ENCODE measurements around the gene TUBGCP3.
A peak's percentile ranks its signal among the peaks of the same experiment; 100 is the strongest.

Gene TUBGCP3

DNA sequence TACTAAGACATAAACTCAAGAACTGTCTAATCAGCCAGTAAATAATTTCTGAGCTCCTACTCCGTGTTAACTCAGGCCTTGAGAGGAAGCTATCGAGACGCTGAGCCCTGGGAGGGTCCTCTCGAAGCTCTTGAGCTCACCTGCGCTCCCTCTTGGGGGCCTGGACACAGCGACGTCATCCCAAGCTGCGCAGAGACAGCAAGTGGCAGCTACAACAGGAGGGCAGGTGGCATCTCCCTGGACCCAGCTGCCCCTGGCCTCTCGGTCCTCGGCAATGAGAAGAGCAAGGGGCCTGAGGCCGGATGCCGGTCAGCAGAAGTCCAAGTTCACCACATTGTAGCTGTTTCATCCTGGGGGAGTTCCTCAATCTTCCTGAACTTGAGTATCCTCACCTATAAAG, 30.5 kb upstream of the TUBGCP3 start:
- H3K9me3 ChIP-seq (ENCODE audit: control insufficient read depth, insufficient read depth, low read length) = no peaks in the 10 kb centered on the region
- H3K27ac ChIP-seq (ENCODE audit: low read depth, low read length) = no peak overlapping the region
- H3F3A ChIP-seq (ENCODE audit: control insufficient read depth, insufficient read depth) = no peaks in the 10 kb centered on the region
- H3K4me3 ChIP-seq (ENCODE audit: low read length) = no peak overlapping the region
- TF ChIP-seq, protein P1, sequence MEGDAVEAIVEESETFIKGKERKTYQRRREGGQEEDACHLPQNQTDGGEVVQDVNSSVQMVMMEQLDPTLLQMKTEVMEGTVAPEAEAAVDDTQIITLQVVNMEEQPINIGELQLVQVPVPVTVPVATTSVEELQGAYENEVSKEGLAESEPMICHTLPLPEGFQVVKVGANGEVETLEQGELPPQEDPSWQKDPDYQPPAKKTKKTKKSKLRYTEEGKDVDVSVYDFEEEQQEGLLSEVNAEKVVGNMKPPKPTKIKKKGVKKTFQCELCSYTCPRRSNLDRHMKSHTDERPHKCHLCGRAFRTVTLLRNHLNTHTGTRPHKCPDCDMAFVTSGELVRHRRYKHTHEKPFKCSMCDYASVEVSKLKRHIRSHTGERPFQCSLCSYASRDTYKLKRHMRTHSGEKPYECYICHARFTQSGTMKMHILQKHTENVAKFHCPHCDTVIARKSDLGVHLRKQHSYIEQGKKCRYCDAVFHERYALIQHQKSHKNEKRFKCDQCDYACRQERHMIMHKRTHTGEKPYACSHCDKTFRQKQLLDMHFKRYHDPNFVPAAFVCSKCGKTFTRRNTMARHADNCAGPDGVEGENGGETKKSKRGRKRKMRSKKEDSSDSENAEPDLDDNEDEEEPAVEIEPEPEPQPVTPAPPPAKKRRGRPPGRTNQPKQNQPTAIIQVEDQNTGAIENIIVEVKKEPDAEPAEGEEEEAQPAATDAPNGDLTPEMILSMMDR (IDR thresholded peaks at IDR 0.05; ENCODE audit: low read depth, low read length, poor library complexity, severe bottlenecking) = no peak
- TF ChIP-seq EZH2phosphoT487 (IDR thresholded peaks at IDR 0.05; ENCODE audit: borderline replicate concordance, low read length) = no peak
- no peaks in the 10 kb centered on the region for H4K20me1 ChIP-seq (ENCODE audit: control insufficient read depth, insufficient read depth, low read depth, low read length)
- peaks cover 8% of the 10 kb centered on the region for H3K4me1 ChIP-seq (ENCODE audit: control insufficient read depth, low read length)
- H3K27me3 ChIP-seq (ENCODE audit: control insufficient read depth, low read length) = 0 out of 2 replicates have a peak, but pooled peaks cover 2% of the 10 kb centered on the region
- H3K79me2 ChIP-seq (ENCODE audit: control insufficient read depth, low read length) = no peaks in the 10 kb centered on the region
- H3K9me2 ChIP-seq (replicated peaks; ENCODE audit: control insufficient read depth, low read length) = no peaks in the 10 kb centered on the region
- no peak overlapping the region for H3K4me2 ChIP-seq (ENCODE audit: low read length)
- no peaks in the 10 kb centered on the region for H3K36me3 ChIP-seq (ENCODE audit: control insufficient read depth, low read length)

- H3F3A ChIP-seq (ENCODE audit: control insufficient read depth, insufficient read depth) = no peaks in the 10 kb centered on the region
- H3K27ac ChIP-seq (ENCODE audit: low read depth, low read length) = no peak overlapping the region
- H3K79me2 ChIP-seq (ENCODE audit: control insufficient read depth, low read length) = no peaks in the 10 kb centered on the region
- 0 out of 2 replicates have a peak, but pooled peaks cover 2% of the 10 kb centered on the region for H3K27me3 ChIP-seq (ENCODE audit: control insufficient read depth, low read length)
- no peaks in the 10 kb centered on the region for H4K20me1 ChIP-seq (ENCODE audit: control insufficient read depth, insufficient read depth, low read depth, low read length)
- H3K9me2 ChIP-seq (replicated peaks; ENCODE audit: control insufficient read depth, low read length) = no peaks in the 10 kb centered on the region
- no peak overlapping the region for H3K4me2 ChIP-seq (ENCODE audit: low read length)
- H3K9me3 ChIP-seq (ENCODE audit: control insufficient read depth, insufficient read depth, low read length) = no peaks in the 10 kb centered on the region
- H3K4me3 ChIP-seq (ENCODE audit: low read length) = no peak overlapping the region
- no peaks in the 10 kb centered on the region for H3K36me3 ChIP-seq (ENCODE audit: control insufficient read depth, low read length)
- H3K4me1 ChIP-seq (ENCODE audit: control insufficient read depth, low read length) = peaks cover 8% of the 10 kb centered on the region
- TF ChIP-seq EZH2phosphoT487 (IDR thresholded peaks at IDR 0.05; ENCODE audit: borderline replicate concordance, low read length) = no peak
- TF ChIP-seq, protein P1 (IDR thresholded peaks at IDR 0.05; ENCODE audit: low read depth, low read length, poor library complexity, severe bottlenecking) = no peak
Measured at GRCh38 chr13:112617754-112618375, 29.9 kb upstream of the TUBGCP3 start.

- H4K20me1 ChIP-seq (ENCODE audit: control insufficient read depth, insufficient read depth, low read depth, low read length) = no peaks in the 10 kb centered on the region
- no peaks in the 10 kb centered on the region for H3K9me2 ChIP-seq (replicated peaks; ENCODE audit: control insufficient read depth, low read length)
- H3K4me2 ChIP-seq (ENCODE audit: low read length) = no peak overlapping the region
- H3K9me3 ChIP-seq (ENCODE audit: control insufficient read depth, insufficient read depth, low read length) = no peaks in the 10 kb centered on the region
- peaks cover 8% of the 10 kb centered on the region for H3K4me1 ChIP-seq (ENCODE audit: control insufficient read depth, low read length)
- TF ChIP-seq EZH2phosphoT487 (IDR thresholded peaks at IDR 0.05; ENCODE audit: borderline replicate concordance, low read length) = no peak
- TF ChIP-seq, protein P1 (IDR thresholded peaks at IDR 0.05; ENCODE audit: low read depth, low read length, poor library complexity, severe bottlenecking) = peak; percentile 74
- no peak overlapping the region for H3K27ac ChIP-seq (ENCODE audit: low read depth, low read length)
- no peaks in the 10 kb centered on the region for H3F3A ChIP-seq (ENCODE audit: control insufficient read depth, insufficient read depth)
- H3K79me2 ChIP-seq (ENCODE audit: control insufficient read depth, low read length) = no peaks in the 10 kb centered on the region
- H3K27me3 ChIP-seq (ENCODE audit: control insufficient read depth, low read length) = 0 out of 2 replicates have a peak, but pooled peaks cover 2% of the 10 kb centered on the region
- no peaks in the 10 kb centered on the region for H3K36me3 ChIP-seq (ENCODE audit: control insufficient read depth, low read length)
- H3K4me3 ChIP-seq (ENCODE audit: low read length) = no peak overlapping the region
Measured at GRCh38 chr13:112616586-112617362, 28.8 kb upstream of the TUBGCP3 start.

All from DOHH2 (cell line).